WTC11 (cell line): ENCODE measurements around the gene CD22. TPM values are rescaled to one million over a fixed set of nuclear protein-coding genes. Genes with fewer than 3 reads are reported as not detected.

Experiments used
- ATAC-seq: fragments of 200-7000 bp; cut with Tn5 transposase; 2 replicates; pipeline ENCODE4 v1.10.0; 2021; ENCODE audit warnings: mild to moderate bottlenecking, moderate library complexity
- CTCF ChIA-PET: fragments of 300-600 bp; sonication (Branson Sonifier 250); formaldehyde crosslinking; loops from one replicate; lab custom pipeline; 2021; ENCODE audit warnings: antibody characterized with exemption; lab: Charles Lee
- POLR2A ChIA-PET: fragments of 350-600 bp; sonication (Branson Sonifier 250); formaldehyde crosslinking; loops from one replicate; lab custom pipeline; 2021; ENCODE audit warnings: antibody characterized with exemption; lab: Charles Lee
- DNase-seq: peaks from one replicate; pipeline ENCODE4 v3.0.0; 2021; ENCODE audit warnings: low spot score
- H3K27ac Mint-ChIP-seq: 2 replicates; pipeline ENCODE4 v1.8.0; 2021; ENCODE audit warnings: mixed read lengths
- H3K27me3 Mint-ChIP-seq: 2 replicates; pipeline ENCODE4 v1.8.0; 2021; ENCODE audit warnings: low read depth, mild to moderate bottlenecking, moderate library complexity, mixed read lengths
- H3K36me3 Mint-ChIP-seq: 2 replicates; pipeline ENCODE4 v1.8.0; 2021; ENCODE audit warnings: mixed read lengths
- H3K4me1 Mint-ChIP-seq: 2 replicates; pipeline ENCODE4 v1.8.0; 2022; ENCODE audit warnings: mixed read lengths
- H3K4me3 Mint-ChIP-seq: 2 replicates; pipeline ENCODE4 v1.8.0; 2021; ENCODE audit warnings: mild to moderate bottlenecking, moderate library complexity, mixed read lengths
- H3K9me3 Mint-ChIP-seq: 2 replicates; pipeline ENCODE4 v1.8.0; 2021; ENCODE audit warnings: mixed read lengths
- ATF6 ChIP-seq: sonication (generic); formaldehyde crosslinking; IDR thresholded peaks from 2 replicates; pipeline ENCODE4 v1.8.1; 2023; ENCODE audit warnings: mild to moderate bottlenecking, missing genetic modification reagents
- CTCF ChIP-seq: fragments of 200-600 bp; IDR thresholded peaks from 2 replicates; pipeline ENCODE4 v1.8.0; 2022; ENCODE audit warnings: antibody characterized with exemption
- GABPB1 ChIP-seq: sonication (generic); formaldehyde crosslinking; IDR thresholded peaks from 2 replicates; pipeline ENCODE4 v1.8.1; 2023; ENCODE audit warnings: mild to moderate bottlenecking, missing genetic modification reagents
- GRHL2 ChIP-seq: fragments of 250-450 bp; sonication (Bioruptor Pico); IDR thresholded peaks from 2 replicates; pipeline ENCODE4 v1.8.0; 2022; ENCODE audit warnings: mild to moderate bottlenecking, moderate library complexity; ENCODE audit not compliant: insufficient replicate concordance, severe bottlenecking
- JAZF1 ChIP-seq: fragments of 250-450 bp; sonication (Bioruptor Pico); IDR thresholded peaks from 2 replicates; pipeline ENCODE4 v1.9.0; 2021; ENCODE audit warnings: moderate library complexity, mild to moderate bottlenecking, inconsistent platforms
- PREB ChIP-seq: sonication (generic); formaldehyde crosslinking; IDR thresholded peaks from 2 replicates; pipeline ENCODE4 v1.8.1; 2022; ENCODE audit warnings: mild to moderate bottlenecking, missing genetic modification reagents, moderate library complexity, borderline replicate concordance
- SP1 ChIP-seq: sonication (generic); formaldehyde crosslinking; conservative IDR thresholded peaks from 2 replicates; pipeline ENCODE4 v1.8.1; 2022; ENCODE audit warnings: missing genetic modification reagents
- TEAD1 ChIP-seq: sonication (generic); formaldehyde crosslinking; IDR thresholded peaks from 2 replicates; pipeline ENCODE4 v1.8.0; 2022; ENCODE audit warnings: mild to moderate bottlenecking, missing genetic modification reagents
- ZMAT4 ChIP-seq: fragments of 250-450 bp; sonication (Bioruptor Pico); IDR thresholded peaks from 2 replicates; pipeline ENCODE4 v1.9.0; 2021; ENCODE audit warnings: mild to moderate bottlenecking
- ZNF121 ChIP-seq: sonication (generic); formaldehyde crosslinking; IDR thresholded peaks from 2 replicates; pipeline ENCODE4 v1.8.0; 2023; ENCODE audit warnings: missing genetic modification reagents
- ZNF263 ChIP-seq: sonication (generic); formaldehyde crosslinking; IDR thresholded peaks from 2 replicates; pipeline ENCODE4 v1.8.1; 2022; ENCODE audit warnings: low read depth, mild to moderate bottlenecking, moderate library complexity, missing genetic modification reagents
- ZNF281 ChIP-seq: sonication (generic); formaldehyde crosslinking; IDR thresholded peaks from 2 replicates; pipeline ENCODE4 v1.8.0; 2023; ENCODE audit warnings: mild to moderate bottlenecking, missing genetic modification reagents
- ZNF396 ChIP-seq: fragments of 250-450 bp; sonication (Bioruptor Pico); IDR thresholded peaks from 2 replicates; pipeline ENCODE4 v1.8.0; 2021; ENCODE audit warnings: mild to moderate bottlenecking, moderate library complexity, borderline replicate concordance
- ZNF425 ChIP-seq: fragments of 250-450 bp; sonication (Bioruptor Pico); conservative IDR thresholded peaks from 2 replicates; pipeline ENCODE4 v1.9.0; 2021; ENCODE audit warnings: mild to moderate bottlenecking
- total RNA-seq: library from RNA; stranded (reverse); gene quantifications from 3 replicates; pipeline ENCODE4 v1.2.3, GENCODE V29; 2021

Gene CD22
- total RNA-seq, 1 experiment from 2014 or later: 0.28 TPM

GRCh38 chr19:35299523-35300338 is 29.3 kb upstream of the CD22 start (continued):
- TF ChIP-seq CTCF (no peak), GABPB1 (CRISPR knock-in tag) (no peak)
- TF ChIP-seq, all 79 proteins: peak for 0

- Mint-ChIP-seq H3K4me3 (no peak overlapping the region), H3K36me3 (no peaks in the 10 kb centered on the region), H3K9me3 (no peaks in the 10 kb centered on the region; the same call in 1 of the 2 replicates), H3K27me3 (no peaks in the 10 kb centered on the region; the same call in 1 of the 2 replicates)
- CTCF ChIA-PET: interaction anchor here (1.0 kb wide), 1 partner anchor 195 kb away, joined by 3 read pairs; no protein-coding TSS in a partner anchor
- ATAC-seq: no peak
- POLR2A ChIA-PET: no interaction called here
- TF ChIP-seq JAZF1 (CRISPR knock-in tag): no peak
- no peak for TF ChIP-seq ATF6 (CRISPR knock-in tag)
- no peak for TF ChIP-seq ZNF121
- TF ChIP-seq, all 79 proteins: peak for 0
- H3K4me1 Mint-ChIP-seq: peaks cover under 1% of the 10 kb centered on the region; the same call in 1 of the 2 replicates
- DNase-seq: no peak
- H3K27ac Mint-ChIP-seq: no peak overlapping the region
Measured at GRCh38 chr19:35300339-35300649, 28.7 kb upstream of the CD22 start.

GRCh38 chr19:35301961-35302360 is 27.0 kb upstream of the CD22 start:
- Mint-ChIP-seq H3K4me3 (no peak overlapping the region), H3K36me3 (no peaks in the 10 kb centered on the region), H3K9me3 (no peaks in the 10 kb centered on the region; the same call in 1 of the 2 replicates), H3K27me3 (no peaks in the 10 kb centered on the region; the same call in 1 of the 2 replicates), H3K4me1 (no peaks in the 10 kb centered on the region), H3K27ac (no peak overlapping the region)
- ATAC-seq (no peak), DNase-seq (no peak)
- POLR2A ChIA-PET: no interaction called here
- TF ChIP-seq PREB (CRISPR knock-in tag) (no peak), SP1 (CRISPR knock-in tag) (no peak), ZNF263 (CRISPR knock-in tag) (no peak), ZNF425 (CRISPR knock-in tag) (no peak)
- CTCF ChIA-PET: interaction anchor here (0.6 to 1.1 kb wide), 2 partner anchors 14 to 193 kb away, joined by 3 read pairs; no protein-coding TSS in a partner anchor

GRCh38 chr19:35302446-35302845 is 26.5 kb upstream of the CD22 start:
- ATAC-seq: no peak
- CTCF ChIA-PET: interaction anchor here (0.6 kb wide), 1 partner anchor 13 kb away, joined by 3 read pairs; no protein-coding TSS in a partner anchor
- no peaks in the 10 kb centered on the region; the same call in 1 of the 2 replicates for H3K27me3 Mint-ChIP-seq
- no peaks in the 10 kb centered on the region; the same call in 1 of the 2 replicates for H3K9me3 Mint-ChIP-seq
- no peak overlapping the region for H3K4me3 Mint-ChIP-seq
- no peak overlapping the region for H3K27ac Mint-ChIP-seq
- DNase-seq: no peak
- POLR2A ChIA-PET: no interaction called here
- no peaks in the 10 kb centered on the region for H3K4me1 Mint-ChIP-seq
- TF ChIP-seq ZMAT4 (CRISPR knock-in tag) (no peak), SP1 (CRISPR knock-in tag) (no peak), ZNF281 (no peak), TEAD1 (CRISPR knock-in tag) (no peak), GRHL2 (CRISPR knock-in tag) (no peak), ZNF396 (no peak), CTCF (no peak)
- H3K36me3 Mint-ChIP-seq: no peaks in the 10 kb centered on the region
